Measurements from ENCODE around the gene ENTPD1. TPM values are rescaled to one million over a fixed set of nuclear protein-coding genes. Genes with fewer than 3 reads are reported as not detected.
"Not testable (repeated sequence)": the region's sequence is repeated elsewhere in the genome, so short reads cannot be mapped to it uniquely, and the experiment has no call there.

ENTPD1 gene
- total RNA-seq, 2 experiments from 2014 or later = 2.5 to 2.8 TPM

GRCh38 chr10:95767884-95768556 is 12.1 kb downstream of the ENTPD1 start:
- no peaks in the 10 kb centered on the region for H3K4me1 Mint-ChIP-seq (ENCODE audit: low read depth)
- H3K27ac Mint-ChIP-seq = no peak overlapping the region
- H3K4me3 Mint-ChIP-seq = no peak overlapping the region
- H3K9me3 Mint-ChIP-seq = no peaks in the 10 kb centered on the region
- ChIA-PET POLR2A (no interaction called here), CTCF (interaction anchor here (0.6 kb wide), 1 partner anchor 443 kb away, joined by 3 read pairs; no protein-coding TSS in a partner anchor)
- H3K27me3 Mint-ChIP-seq = no peaks in the 10 kb centered on the region
- DNase-seq = no peak
- no peaks in the 10 kb centered on the region for H3K36me3 Mint-ChIP-seq
- intact Hi-C loops (cut with micrococcal nuclease) = no loop called here

GRCh38 chr10:95770084-95770720 is 14.2 kb downstream of the ENTPD1 start:
- H3K27ac Mint-ChIP-seq = no peak overlapping the region
- H3K4me3 Mint-ChIP-seq = no peak overlapping the region
- no peak for DNase-seq
- POLR2A ChIA-PET = no interaction called here
- H3K27me3 Mint-ChIP-seq = no peaks in the 10 kb centered on the region
- CTCF ChIA-PET = no interaction called here
- no peaks in the 10 kb centered on the region for H3K36me3 Mint-ChIP-seq
- no peaks in the 10 kb centered on the region for H3K4me1 Mint-ChIP-seq (ENCODE audit: low read depth)
- intact Hi-C loops (cut with micrococcal nuclease) = no loop called here
- peaks cover 2% of the 10 kb centered on the region for H3K9me3 Mint-ChIP-seq

DNA sequence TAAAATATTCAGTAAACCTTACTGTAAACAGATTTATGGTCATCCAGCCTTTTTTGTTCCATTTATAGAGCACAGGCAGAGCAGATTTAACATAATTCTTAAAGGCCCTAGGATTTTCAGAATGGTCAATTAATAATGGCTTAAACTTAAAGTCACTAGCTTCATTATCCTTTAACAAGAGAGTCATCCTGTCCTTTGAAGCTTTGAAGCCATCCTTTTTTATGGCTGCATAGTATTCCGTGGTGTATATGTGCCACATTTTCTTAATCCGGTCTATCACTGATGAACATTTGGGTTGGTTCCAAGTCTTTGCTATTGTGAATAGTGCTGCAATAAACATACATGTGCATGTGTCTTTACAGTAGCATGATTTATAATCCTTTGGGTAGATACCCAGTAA is 17.5 kb downstream of the ENTPD1 start:
- H3K27ac Mint-ChIP-seq; H3K27me3 Mint-ChIP-seq; CTCF ChIA-PET; H3K36me3 Mint-ChIP-seq; H3K4me1 Mint-ChIP-seq (ENCODE audit: low read depth); intact Hi-C loops (cut with micrococcal nuclease); H3K9me3 Mint-ChIP-seq; DNase-seq; H3K4me3 Mint-ChIP-seq: not testable (repeated sequence)
- POLR2A ChIA-PET = interaction anchor here (0.6 kb wide), 1 partner anchor 171 kb away, joined by 3 read pairs; no protein-coding TSS in a partner anchor

- H3K36me3 Mint-ChIP-seq; H3K9me3 Mint-ChIP-seq; CTCF ChIA-PET; H3K27ac Mint-ChIP-seq; H3K4me3 Mint-ChIP-seq; intact Hi-C loops (cut with micrococcal nuclease); H3K4me1 Mint-ChIP-seq (ENCODE audit: low read depth); POLR2A ChIA-PET; DNase-seq: not testable (repeated sequence)
- H3K27me3 Mint-ChIP-seq = peaks cover 18% of the 10 kb centered on the region
These were observed 21.7 kb downstream of the ENTPD1 start for GRCh38 chr10:95777638-95778037.

GRCh38 chr10:95782318-95782717 is 26.4 kb downstream of the ENTPD1 start:
- DNase-seq = no peak
- no peaks in the 10 kb centered on the region for H3K9me3 Mint-ChIP-seq
- POLR2A ChIA-PET = no interaction called here
- no peaks in the 10 kb centered on the region for H3K4me1 Mint-ChIP-seq (ENCODE audit: low read depth)
- peaks cover 20% of the 10 kb centered on the region for H3K27me3 Mint-ChIP-seq
- no peak overlapping the region for H3K4me3 Mint-ChIP-seq
- intact Hi-C loops (cut with micrococcal nuclease) = no loop called here
- no peaks in the 10 kb centered on the region for H3K36me3 Mint-ChIP-seq
- no peak overlapping the region for H3K27ac Mint-ChIP-seq
- CTCF ChIA-PET = interaction anchor here (0.7 kb wide), 1 partner anchor 26 kb away, joined by 3 read pairs; the partner anchor contains the start of gene ENTPD1

GRCh38 chr10:95783741-95784140 is 27.8 kb downstream of the ENTPD1 start:
- Mint-ChIP-seq H3K4me3 (no peak overlapping the region), H3K36me3 (no peaks in the 10 kb centered on the region), H3K4me1 (ENCODE audit: low read depth) (no peaks in the 10 kb centered on the region), H3K9me3 (no peaks in the 10 kb centered on the region), H3K27ac (no peak overlapping the region), H3K27me3 (peaks cover 18% of the 10 kb centered on the region)
- POLR2A ChIA-PET = no interaction called here
- CTCF ChIA-PET = no interaction called here
- intact Hi-C loops (cut with micrococcal nuclease) = no loop called here
- peak; percentile 14 for DNase-seq

DNA sequence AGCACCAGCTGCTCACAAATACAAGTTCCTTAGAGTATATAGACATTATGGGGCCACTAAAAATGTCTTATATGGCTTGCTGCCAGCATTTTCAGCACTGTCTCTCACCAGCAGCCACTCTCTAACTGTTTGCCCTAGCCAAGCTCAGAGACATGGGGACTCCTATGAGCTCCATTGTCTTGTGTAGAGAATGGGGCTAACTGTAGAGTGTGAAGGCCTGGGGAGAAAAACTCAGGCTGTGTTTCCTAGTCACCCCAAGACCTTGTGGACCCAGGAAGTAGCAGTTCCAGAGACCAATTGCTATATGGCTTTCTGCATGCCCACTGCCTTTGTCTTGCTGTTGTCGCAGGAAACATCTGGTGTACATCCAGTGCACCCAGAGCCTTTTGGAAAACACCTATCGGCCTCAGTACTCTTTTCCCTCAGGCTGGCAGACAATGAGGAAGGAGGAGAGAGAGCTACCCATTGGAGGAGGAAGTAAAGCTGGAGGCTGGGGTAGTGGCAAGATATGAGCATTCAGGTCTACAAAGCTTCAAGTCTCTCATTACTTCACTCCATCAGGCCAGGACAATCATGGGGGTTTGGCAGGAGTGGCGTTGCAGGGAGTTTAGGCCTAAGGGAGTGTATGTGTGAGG is 28.4 kb downstream of the ENTPD1 start:
- no peaks in the 10 kb centered on the region for H3K9me3 Mint-ChIP-seq
- peaks cover 16% of the 10 kb centered on the region for H3K27me3 Mint-ChIP-seq
- H3K27ac Mint-ChIP-seq = no peak overlapping the region
- intact Hi-C loops (cut with micrococcal nuclease) = no loop called here
- H3K4me3 Mint-ChIP-seq = no peak overlapping the region
- ChIA-PET POLR2A (no interaction called here), CTCF (no interaction called here)
- H3K36me3 Mint-ChIP-seq = no peaks in the 10 kb centered on the region
- H3K4me1 Mint-ChIP-seq (ENCODE audit: low read depth) = no peaks in the 10 kb centered on the region
- DNase-seq = no peak

- Mint-ChIP-seq H3K27me3 (peaks cover 16% of the 10 kb centered on the region), H3K9me3 (no peaks in the 10 kb centered on the region), H3K27ac (no peak overlapping the region), H3K4me3 (no peak overlapping the region), H3K4me1 (ENCODE audit: low read depth) (peaks cover 4% of the 10 kb centered on the region), H3K36me3 (no peaks in the 10 kb centered on the region)
- intact Hi-C loops (cut with micrococcal nuclease) = no loop called here
- CTCF ChIA-PET = no interaction called here
- no peak for DNase-seq
- POLR2A ChIA-PET = no interaction called here
These were observed 29.4 kb downstream of the ENTPD1 start for GRCh38 chr10:95785317-95785716.

DNA sequence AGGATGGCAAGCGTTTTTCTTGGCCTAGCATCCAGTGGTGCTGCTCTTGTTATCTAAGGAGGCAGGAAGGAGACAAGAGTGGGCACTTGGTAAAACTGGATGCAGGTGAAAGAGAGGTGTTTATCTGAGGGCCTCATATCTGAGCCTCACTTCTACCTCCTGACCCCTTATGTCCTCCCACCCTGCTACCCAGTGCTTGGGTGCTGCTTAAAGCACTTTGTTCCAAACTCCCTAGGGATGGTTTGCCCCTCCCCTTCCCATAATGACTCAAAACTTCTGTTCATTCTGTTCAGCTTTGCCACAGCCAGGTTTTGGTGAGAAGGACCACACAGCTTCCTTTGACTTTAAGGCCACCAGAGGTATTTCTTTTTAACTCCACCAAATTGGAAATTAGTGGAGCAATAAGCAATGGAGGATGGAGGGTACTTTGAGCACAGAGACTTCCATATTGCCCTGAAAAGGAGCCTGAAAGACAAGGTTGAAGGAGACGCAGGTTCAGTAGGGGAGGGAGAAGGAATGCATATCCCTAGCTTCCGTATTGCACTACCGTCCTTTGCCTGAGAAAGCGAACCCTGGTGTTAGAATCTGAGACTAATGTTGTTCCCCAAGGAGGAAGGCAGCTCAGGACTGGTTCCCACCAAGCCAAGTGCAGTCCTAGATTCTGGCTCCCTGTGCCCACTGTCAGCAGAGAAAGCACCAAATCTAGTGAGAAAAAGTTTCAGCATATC is 30.1 kb downstream of the ENTPD1 start:
- Mint-ChIP-seq H3K27me3 (peaks cover 12% of the 10 kb centered on the region), H3K4me1 (ENCODE audit: low read depth) (peaks cover 5% of the 10 kb centered on the region), H3K27ac (no peak overlapping the region), H3K36me3 (no peaks in the 10 kb centered on the region), H3K9me3 (no peaks in the 10 kb centered on the region), H3K4me3 (no peak overlapping the region)
- ChIA-PET CTCF (interaction anchor here (1.0 kb wide), 1 partner anchor 55 kb away, joined by 3 read pairs; no protein-coding TSS in a partner anchor), POLR2A (no interaction called here)
- intact Hi-C loops (cut with micrococcal nuclease) = no loop called here
- no peak for DNase-seq

DNA sequence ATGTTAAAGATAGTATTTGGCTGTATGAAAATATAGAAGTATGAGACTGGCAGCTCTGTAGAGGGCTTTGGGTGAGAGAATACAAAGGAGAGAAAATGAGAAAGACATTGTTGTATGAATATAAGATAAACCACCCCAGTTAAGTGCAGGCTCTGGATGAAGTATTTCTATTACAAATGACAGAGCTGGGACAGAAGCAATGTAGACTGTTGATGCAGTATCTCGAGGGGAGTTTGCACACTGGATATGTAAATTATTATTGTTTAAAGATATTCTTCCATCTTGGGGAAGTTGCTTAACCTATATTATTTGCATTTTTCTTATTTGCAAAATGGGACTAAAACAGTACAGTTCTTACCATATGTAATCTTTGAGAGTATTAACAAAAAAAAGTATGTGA is 31.5 kb downstream of the ENTPD1 start:
- Mint-ChIP-seq H3K36me3 (no peaks in the 10 kb centered on the region), H3K9me3 (no peaks in the 10 kb centered on the region), H3K4me1 (ENCODE audit: low read depth) (peaks cover 8% of the 10 kb centered on the region), H3K27ac (no peak overlapping the region), H3K27me3 (peaks cover 10% of the 10 kb centered on the region), H3K4me3 (no peak overlapping the region)
- POLR2A ChIA-PET = no interaction called here
- intact Hi-C loops (cut with micrococcal nuclease) = no loop called here
- DNase-seq = no peak
- CTCF ChIA-PET = no interaction called here

GRCh38 chr10:95788830-95789229 is 32.9 kb downstream of the ENTPD1 start:
- peaks cover 12% of the 10 kb centered on the region for H3K4me1 Mint-ChIP-seq (ENCODE audit: low read depth)
- intact Hi-C loops (cut with micrococcal nuclease) = no loop called here

DNA sequence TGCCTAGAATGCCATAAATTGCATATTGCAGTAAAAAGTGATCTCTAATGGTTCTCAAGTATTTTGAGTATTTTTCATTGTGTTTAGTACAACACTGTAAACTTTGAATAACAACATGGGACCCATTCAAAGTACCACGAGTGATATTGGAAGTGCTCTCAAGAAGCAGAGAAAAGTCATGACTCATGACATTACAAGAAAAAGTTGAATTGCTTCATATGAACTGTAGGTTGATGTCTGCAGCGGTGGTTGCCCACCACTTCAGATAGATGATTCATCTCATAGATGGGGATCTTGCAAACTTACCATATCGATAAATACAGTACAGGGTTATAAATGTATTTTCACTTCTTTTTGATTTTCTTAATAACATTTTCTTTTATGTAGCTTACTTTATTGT is 33.9 kb downstream of the ENTPD1 start:
- no peak overlapping the region for H3K27ac Mint-ChIP-seq
- CTCF ChIA-PET = no interaction called here

More at GRCh38 chr10:95788830-95789229, 32.9 kb downstream of the ENTPD1 start:
- Mint-ChIP-seq H3K36me3 (no peaks in the 10 kb centered on the region), H3K27me3 (peaks cover 5% of the 10 kb centered on the region), H3K4me3 (no peak overlapping the region), H3K9me3 (no peaks in the 10 kb centered on the region), H3K27ac (no peak overlapping the region)
- CTCF ChIA-PET = no interaction called here
- no peak for DNase-seq
- POLR2A ChIA-PET = no interaction called here

More for the DNA sequence above, 33.9 kb downstream of the ENTPD1 start:
- POLR2A ChIA-PET = no interaction called here
- peak; percentile 19 for DNase-seq
- Mint-ChIP-seq H3K4me1 (ENCODE audit: low read depth) (peaks cover 12% of the 10 kb centered on the region), H3K4me3 (no peak overlapping the region), H3K27me3 (peaks cover 5% of the 10 kb centered on the region), H3K9me3 (no peaks in the 10 kb centered on the region), H3K36me3 (no peaks in the 10 kb centered on the region)
- intact Hi-C loops (cut with micrococcal nuclease) = loop anchor here (1.0 to 2.0 kb wide), 3 partner anchors 31 to 75 kb away; no protein-coding TSS in a partner anchor
